H1 (cell line): Measurements from ENCODE around the gene TRIM4. TPM values are rescaled to one million over a fixed set of nuclear protein-coding genes. Genes with fewer than 3 reads are reported as not detected.

Experiments
- CTCF ChIA-PET: fragments of 300-600 bp; sonication (Branson Sonifier 250); formaldehyde crosslinking; loops from one replicate; lab custom pipeline; 2021; ENCODE audit not compliant: partially characterized antibody; lab: Charles Lee
- POLR2A ChIA-PET: fragments of 300-600 bp; sonication (Branson Sonifier 250); formaldehyde crosslinking; loops from one replicate; lab custom pipeline; 2021; ENCODE audit warnings: inconsistent platforms; ENCODE audit not compliant: partially characterized antibody; lab: Charles Lee
- DNase-seq, 2 experiments: peaks; one replicate each; pipeline versions ENCODE4 v3.0.0 to v3.0.0-alpha.2; 2010 to 2022; ENCODE audit warnings: low spot score in 2 of 2, low read depth in 1 of 2, mixed read lengths in 1 of 2
- FAIRE-seq: peaks from 2 replicates; lab custom pipeline; 2011; peaks lifted over from hg19 to GRCh38; lab: Jason Lieb, UNC
- H2AFZ ChIP-seq: 2 replicates; pipeline ENCODE4 v1.8.1; 2012; ENCODE audit warnings: low read length, inconsistent platforms
- H2AK5ac ChIP-seq: 2 replicates; pipeline ENCODE4 v1.6.1; 2013; ENCODE audit warnings: low read depth, low read length
- H2BK120ac ChIP-seq: replicated peaks from 2 replicates; pipeline ENCODE3; 2013; ENCODE audit warnings: low read depth, low read length, inconsistent platforms
- H2BK12ac ChIP-seq: 2 replicates; pipeline ENCODE4 v1.6.1; 2013; ENCODE audit warnings: low read depth, low read length
- H2BK15ac ChIP-seq: 2 replicates; pipeline ENCODE4 v1.6.1; 2013; ENCODE audit warnings: low read length
- H2BK20ac ChIP-seq: 2 replicates; pipeline ENCODE4 v1.6.1; 2013; ENCODE audit warnings: low read length
- H2BK5ac ChIP-seq: 2 replicates; pipeline ENCODE4 v1.6.1; 2013; ENCODE audit warnings: low read depth, low read length
- H3K14ac ChIP-seq: 2 replicates; pipeline ENCODE4 v1.6.1; 2013; ENCODE audit warnings: inconsistent platforms; ENCODE audit not compliant: insufficient read length
- H3K18ac ChIP-seq: 2 replicates; pipeline ENCODE4 v1.6.1; 2013; ENCODE audit warnings: low read length; ENCODE audit errors: extremely low read depth
- H3K23ac ChIP-seq: 2 replicates; pipeline ENCODE4 v1.6.1; 2013; ENCODE audit warnings: inconsistent platforms; ENCODE audit not compliant: insufficient read length
- H3K23me2 ChIP-seq: 2 replicates; pipeline ENCODE4 v1.6.1; 2013; ENCODE audit warnings: low read depth, low read length
- H3K27ac ChIP-seq: 2 replicates; pipeline ENCODE4 v1.6.1; 2011; ENCODE audit warnings: low read depth, low read length, inconsistent platforms
- H3K27me3 ChIP-seq, 4 experiments: replicated peaks in 1 of 4; 1 replicate in 1 of 4; 2 replicates in 3 of 4; pipeline versions ENCODE4 v1.6.1 to v1.8.1; 2011 to 2013; ENCODE audit warnings: low read length in 3 of 4, mild to moderate bottlenecking in 3 of 4, inconsistent platforms in 2 of 4, mixed read lengths in 2 of 4, moderate library complexity in 1 of 4; ENCODE audit not compliant: control insufficient read depth in 3 of 4, insufficient read depth in 3 of 4; ENCODE audit errors: extremely low read depth in 1 of 4
- H3K36me3 ChIP-seq, 4 experiments: 2 replicates each; pipeline versions ENCODE4 v1.6.1 to v1.8.1; 2011 to 2013; ENCODE audit warnings: mild to moderate bottlenecking in 4 of 4, low read length in 3 of 4, moderate library complexity in 2 of 4, control low read depth in 1 of 4, inconsistent platforms in 1 of 4; ENCODE audit not compliant: insufficient read depth in 4 of 4, control insufficient read depth in 2 of 4
- H3K4ac ChIP-seq: replicated peaks from 2 replicates; pipeline ENCODE3; 2013; ENCODE audit warnings: low read length, low read depth, mixed read lengths, inconsistent platforms; ENCODE audit not compliant: insufficient read length
- H3K4me1 ChIP-seq, 4 experiments: replicated peaks in 1 of 4; 1 replicate in 1 of 4; 2 replicates in 3 of 4; pipeline versions ENCODE4 v1.6.1 to v1.8.1; 2011 to 2013; ENCODE audit warnings: low read length in 3 of 4, inconsistent platforms in 2 of 4, mixed read lengths in 1 of 4; ENCODE audit not compliant: insufficient read depth in 4 of 4, control insufficient read depth in 3 of 4
- H3K4me2 ChIP-seq, 2 experiments: 2 replicates each; pipeline versions ENCODE4 v1.6.1 to v1.8.1; 2011 to 2013; ENCODE audit warnings: low read depth in 2 of 2, low read length in 2 of 2, control low read depth in 1 of 2, inconsistent platforms in 1 of 2, mild to moderate bottlenecking in 1 of 2; ENCODE audit not compliant: insufficient read depth in 1 of 2
- H3K4me3 ChIP-seq, 4 experiments: fragments of 200-600, 300-600 bp in 1 of 4; sonication (generic), shearing (Covaris generic), sonication (Bioruptor Twin) in 1 of 4; 2 replicates each; pipeline versions ENCODE4 v1.5.1 to v1.8.1; 2011 to 2016; ENCODE audit warnings: low read length in 4 of 4, low read depth in 3 of 4, control low read depth in 2 of 4, inconsistent platforms in 2 of 4, mild to moderate bottlenecking in 2 of 4, mixed read lengths in 1 of 4, moderate library complexity in 1 of 4; ENCODE audit not compliant: insufficient read depth in 2 of 4; ENCODE audit errors: extremely low read depth in 1 of 4
- H3K56ac ChIP-seq: replicated peaks from 2 replicates; pipeline ENCODE3; 2013; ENCODE audit warnings: low read depth, mild to moderate bottlenecking, mixed read lengths, low read length, inconsistent platforms; ENCODE audit not compliant: insufficient read length
- H3K79me1 ChIP-seq: 2 replicates; pipeline ENCODE4 v1.6.1; 2013; ENCODE audit warnings: low read depth, low read length, control low read depth
- H3K79me2 ChIP-seq, 2 experiments: 2 replicates each; pipeline versions ENCODE4 v1.6.1 to v1.8.1; 2012 to 2013; ENCODE audit warnings: low read length in 2 of 2, mild to moderate bottlenecking in 2 of 2, inconsistent platforms in 1 of 2; ENCODE audit not compliant: insufficient read depth in 2 of 2, control insufficient read depth in 1 of 2
- H3K9ac ChIP-seq, 4 experiments: replicated peaks in 1 of 4; 1 replicate in 1 of 4; 2 replicates in 3 of 4; pipeline versions ENCODE4 v1.6.1 to v1.8.1; 2011 to 2013; ENCODE audit warnings: low read depth in 3 of 4, low read length in 3 of 4, control low read depth in 2 of 4, mild to moderate bottlenecking in 2 of 4, moderate library complexity in 2 of 4, inconsistent platforms in 1 of 4; ENCODE audit errors: extremely low read depth in 1 of 4
- H3K9me3 ChIP-seq, 2 experiments: 2 replicates each; pipeline versions ENCODE4 v1.6.1 to v1.8.1; 2012 to 2013; ENCODE audit warnings: mild to moderate bottlenecking in 2 of 2, moderate library complexity in 2 of 2, control low read depth in 1 of 2, inconsistent platforms in 1 of 2, low read depth in 1 of 2, low read length in 1 of 2, mixed read lengths in 1 of 2; ENCODE audit not compliant: insufficient read depth in 2 of 2
- H4K20me1 ChIP-seq, 2 experiments: replicated peaks in 1 of 2; 2 replicates each; pipeline versions ENCODE3 to v1.8.1; 2011 to 2013; ENCODE audit warnings: inconsistent platforms in 2 of 2, low read length in 2 of 2, mild to moderate bottlenecking in 1 of 2; ENCODE audit not compliant: insufficient read depth in 2 of 2, control insufficient read depth in 1 of 2
- H4K5ac ChIP-seq: 2 replicates; pipeline ENCODE4 v1.6.1; 2013; ENCODE audit warnings: low read length, low read depth, mixed read lengths, inconsistent platforms; ENCODE audit not compliant: insufficient read length
- H4K8ac ChIP-seq: 2 replicates; pipeline ENCODE4 v1.8.0; 2013; ENCODE audit warnings: mild to moderate bottlenecking, moderate library complexity, low read length, inconsistent platforms; ENCODE audit not compliant: insufficient read depth; ENCODE audit errors: extremely low read depth
- H4K91ac ChIP-seq: replicated peaks from 2 replicates; pipeline ENCODE3; 2013; ENCODE audit warnings: low read length, mixed read lengths, inconsistent platforms; ENCODE audit not compliant: insufficient read length
- EGR1 ChIP-seq: IDR thresholded peaks from 2 replicates; pipeline ENCODE4 v1.6.1; 2011; ENCODE audit warnings: low read depth, low read length, borderline replicate concordance
- EP300 ChIP-seq, 2 experiments: IDR thresholded peaks; 1 replicate in 1 of 2; 2 replicates in 1 of 2; pipeline ENCODE4 v1.6.1; 2011 to 2012; ENCODE audit warnings: low read depth in 2 of 2, low read length in 2 of 2, mild to moderate bottlenecking in 2 of 2, borderline replicate concordance in 1 of 2, inconsistent platforms in 1 of 2, moderate library complexity in 1 of 2
- HDAC2 ChIP-seq, 2 experiments: fragments of 300-600 bp in 1 of 2; sonication (generic) in 1 of 2; IDR thresholded peaks; 2 replicates each; pipeline ENCODE4 v1.6.1; 2011 to 2012; ENCODE audit warnings: low read depth in 2 of 2, low read length in 2 of 2, mild to moderate bottlenecking in 2 of 2, moderate library complexity in 2 of 2, borderline replicate concordance in 1 of 2, inconsistent platforms in 1 of 2
- NANOG ChIP-seq: IDR thresholded peaks from 2 replicates; pipeline ENCODE4 v1.6.1; 2011; ENCODE audit warnings: low read length, low read depth, mild to moderate bottlenecking, inconsistent platforms; ENCODE audit not compliant: insufficient read depth, poor library complexity, severe bottlenecking
- SP4 ChIP-seq: IDR thresholded peaks from 2 replicates; pipeline ENCODE4 v1.6.1; 2012; ENCODE audit warnings: low read length, inconsistent platforms
- TAF7 ChIP-seq: optimal IDR thresholded peaks from 2 replicates; pipeline ENCODE3; 2011; ENCODE audit warnings: low read depth, mild to moderate bottlenecking, inconsistent platforms, low read length, moderate library complexity, borderline replicate concordance
- ZNF274 ChIP-seq: IDR thresholded peaks from 2 replicates; pipeline ENCODE4 v1.7.0; 2012; ENCODE audit warnings: low read length, borderline replicate concordance; ENCODE audit errors: extremely low read depth
- WGBS, 2 experiments: shearing (Covaris generic) in 1 of 2; methylation state at CpG; one replicate each; pipeline versions ENCODE4 v1.1.6 to v1.1.7; 2013 to 2015; ENCODE audit warnings: low lambda C conversion rate in 2 of 2, mixed read lengths in 2 of 2, inconsistent platforms in 1 of 2, low coverage in 1 of 2, missing lambda C conversion rate in 1 of 2; ENCODE audit not compliant: insufficient replicate concordance in 2 of 2, insufficient coverage in 1 of 2, insufficient read length in 1 of 2; ENCODE audit errors: extremely low coverage in 1 of 2, missing lambda C conversion rate in 1 of 2; 5-methylcytosine and 5-hydroxymethylcytosine counted together
- polyA plus RNA-seq, 7 experiments: library from polyadenylated mRNA; depleted of rRNA in 3 of 7; stranded (reverse) in 5 of 7; unstranded in 2 of 7; fragments of >200 nt in 5 of 7; fragments of 200-250 nt in 2 of 7; gene quantifications; 1 replicate in 5 of 7; 2 replicates in 1 of 7; 4 replicates in 1 of 7; pipeline versions ENCODE4 v1.2.1 to v1.2.3, GENCODE V29; 2011 to 2013; ENCODE audit warnings: missing spikeins in 2 of 7, mixed read lengths in 2 of 7
- total RNA-seq: library from RNA; stranded (reverse); fragmentation: NEBNext Ultra II Directional; extraction: Animal tissue kit (Norgen Biotek cat#: 25700); gene quantifications from 2 replicates; pipeline ENCODE4 v1.2.1, GENCODE V29; 2021
- TF ChIP-seq, protein P1 (sequence below): IDR thresholded peaks from 2 replicates; pipeline ENCODE4 v1.6.1; 2011; ENCODE audit warnings: low read depth, mild to moderate bottlenecking, low read length; ENCODE audit not compliant: insufficient read depth

TRIM4 gene
- total and polyA plus RNA-seq, 2 of the 8 experiments (the other 6 are each of a cell fraction or from before 2014, with no cell fraction given), result 0.03 to 7.3 TPM

DNA sequence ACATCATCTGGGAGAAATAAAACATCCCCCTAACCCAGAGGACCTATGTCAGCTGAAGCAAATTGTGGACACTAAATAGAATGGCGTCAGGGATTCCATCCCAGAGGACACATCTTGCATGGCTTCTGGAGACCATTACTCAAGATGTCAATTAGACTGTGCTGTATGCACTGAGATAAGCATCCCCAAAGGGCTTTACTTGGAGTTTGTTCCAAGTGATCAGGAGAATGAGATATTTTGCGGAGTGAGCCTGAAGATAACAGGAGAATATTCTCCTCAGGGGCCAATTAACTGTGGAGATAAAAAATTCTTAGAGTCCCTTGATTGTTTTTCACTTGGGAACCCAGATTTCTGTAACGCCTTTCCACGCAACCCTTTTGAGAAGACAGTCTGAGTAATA lies 38.0 kb downstream of the TRIM4 start:
- Histone ChIP-seq H4K8ac (no peak overlapping the region), H3K27ac (no peak overlapping the region), H3K79me2 (no peaks in the 10 kb centered on the region), H4K5ac (no peak overlapping the region), H2BK120ac (no peak overlapping the region), H3K4me1 (no peaks in the 10 kb centered on the region), H3K36me3 (no peaks in the 10 kb centered on the region), H2BK20ac (no peak overlapping the region), H3K23ac (no peak overlapping the region), H3K14ac (no peak overlapping the region), H2BK15ac (no peak overlapping the region), H2BK12ac (no peak overlapping the region), H3K4me2 (no peak overlapping the region), H3K56ac (no peak overlapping the region), H3K18ac (no peak overlapping the region), H3K27me3 (no peaks in the 10 kb centered on the region; a peak in 1 of 7 replicates), H4K91ac (no peak overlapping the region), H3K4ac (no peak overlapping the region), H2AFZ (no peak overlapping the region), H2AK5ac (no peak overlapping the region), H3K9me3 (no peaks in the 10 kb centered on the region), H3K23me2 (no peaks in the 10 kb centered on the region), H3K4me3 (no peak overlapping the region), H3K79me1 (no peaks in the 10 kb centered on the region), H4K20me1 (no peaks in the 10 kb centered on the region), H2BK5ac (no peak overlapping the region), H3K9ac (no peak overlapping the region)
- CTCF ChIA-PET, result no interaction called here
- FAIRE-seq, result no peak
- POLR2A ChIA-PET, result no interaction called here
- no peak for DNase-seq
- 87% methylated on average over 4 of the region's 4 CpGs; no CpG with 5 or more reads in 1 of the 2 experiments for WGBS, 2 experiments
- no peak for TF ChIP-seq NANOG
- TF ChIP-seq SP4, result no peak
- no peak for TF ChIP-seq HDAC2 (IDR thresholded peaks at IDR 0.05; ENCODE audit: borderline replicate concordance in 1 of 2, low read depth in 2 of 2, low read length in 2 of 2)
- TF ChIP-seq, protein P1, sequence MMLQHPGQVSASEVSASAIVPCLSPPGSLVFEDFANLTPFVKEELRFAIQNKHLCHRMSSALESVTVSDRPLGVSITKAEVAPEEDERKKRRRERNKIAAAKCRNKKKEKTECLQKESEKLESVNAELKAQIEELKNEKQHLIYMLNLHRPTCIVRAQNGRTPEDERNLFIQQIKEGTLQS, result no peak
- no peak for TF ChIP-seq ZNF274
- TF ChIP-seq EP300 (IDR thresholded peaks at IDR 0.05; ENCODE audit: borderline replicate concordance in 1 of 2, low read depth in 2 of 2, low read length in 2 of 2), result no peak
- TF ChIP-seq TAF7, result no peak
- TF ChIP-seq EGR1, result no peak
